NT2/D1 (cell line): Measurements from ENCODE around the gene TMEM61.

ENCODE experiments used
- SUZ12 ChIP-seq: IDR thresholded peaks from 2 replicates; pipeline ENCODE4 v1.6.1; 2011; ENCODE audit not compliant: insufficient read length, insufficient read depth; ENCODE audit errors: extremely low read depth
- ZNF274 ChIP-seq: IDR thresholded peaks from 2 replicates; pipeline ENCODE4 v1.6.1; 2011; ENCODE audit warnings: mild to moderate bottlenecking, low read depth, low read length

DNA sequence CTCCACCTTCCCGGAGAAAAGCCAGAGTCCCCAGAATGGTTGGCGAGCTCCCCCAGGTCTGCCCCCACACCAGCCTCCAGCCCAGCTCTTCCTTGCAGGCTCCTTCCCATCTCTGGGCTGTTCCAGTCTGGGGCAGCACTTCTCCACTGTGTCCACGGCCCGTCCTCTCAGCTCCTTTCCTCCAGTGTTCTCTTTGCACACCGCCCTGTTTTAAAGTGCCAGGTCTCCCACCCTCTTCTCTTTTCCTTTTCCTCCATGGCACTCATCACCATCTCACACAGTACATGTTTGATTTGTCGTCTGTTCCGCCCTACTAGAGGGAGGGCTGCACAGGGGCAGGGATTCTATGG, 52.8 kb downstream of the TMEM61 start:
- TF ChIP-seq ZNF274 (no peak), SUZ12 (no peak)
